Pulmonary artery endothelial cell (primary cell): Measurements from ENCODE around the gene ABCD3. TPM values are rescaled to one million over a fixed set of nuclear protein-coding genes. Genes with fewer than 3 reads are reported as not detected.
"Not testable (repeated sequence)": the region's sequence is repeated elsewhere in the genome, so short reads cannot be mapped to it uniquely, and the experiment has no call there.

Source experiments
- DNase-seq: peaks from one replicate; pipeline ENCODE4 v3.0.0-alpha.2; 2011; ENCODE audit warnings: low read depth, low spot score
- total RNA-seq: library from RNA; depleted of rRNA; stranded (reverse); fragments of >200 nt; gene quantifications from 2 replicates; pipeline ENCODE4 v1.2.3, GENCODE V29; 2014

The ABCD3 gene
- total RNA-seq, 1 donor from 2014 or later: 30.5 TPM

GRCh38 chr1:94544706-94545490 is 126.7 kb downstream of the ABCD3 start:
- peak; percentile 45 for DNase-seq

GRCh38 chr1:94549706-94550105 is 131.5 kb downstream of the ABCD3 start:
- no peak for DNase-seq

DNA sequence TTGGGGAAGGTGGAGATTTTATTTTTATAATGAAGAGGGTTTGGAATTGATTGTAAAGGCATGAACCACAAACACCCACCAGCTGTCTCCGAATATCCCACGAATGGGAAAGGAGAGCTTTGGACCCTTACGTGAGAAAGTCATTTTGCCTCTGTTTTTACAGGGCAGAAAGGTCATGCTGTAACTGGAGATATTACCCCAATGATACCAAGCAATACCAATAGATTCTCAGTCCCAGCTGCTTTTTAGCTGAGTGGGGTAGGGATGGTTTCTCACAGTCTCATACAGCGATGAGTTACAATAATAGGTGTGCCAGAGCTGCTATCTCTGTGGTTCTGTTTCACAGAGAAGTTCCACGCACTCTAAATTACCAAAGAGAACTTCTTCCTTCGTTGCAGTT is 132.2 kb downstream of the ABCD3 start:
- DNase-seq: no peak

DNA sequence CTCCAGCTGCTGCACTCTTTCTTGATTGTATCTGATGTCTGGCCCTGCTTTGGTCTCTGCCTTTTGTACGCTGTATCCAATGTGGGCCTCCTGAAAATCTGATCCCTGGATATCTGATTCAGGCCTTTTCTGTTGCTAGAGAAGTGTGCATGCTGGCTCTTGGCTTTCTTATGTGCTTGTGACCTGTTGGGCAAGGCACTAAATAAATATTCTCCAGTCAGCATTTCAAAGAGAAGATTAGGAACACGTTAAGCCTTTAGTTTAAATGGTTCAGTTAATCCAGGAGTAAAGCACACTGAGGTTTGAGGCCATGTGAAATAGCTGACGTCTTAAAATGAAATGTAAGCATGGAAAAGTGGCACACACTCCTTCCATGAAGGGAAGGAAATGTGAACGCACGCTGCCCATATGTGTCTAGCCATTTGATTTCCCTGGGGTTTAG is 132.6 kb downstream of the ABCD3 start:
- no peak for DNase-seq

- DNase-seq: no peak
Observed at GRCh38 chr1:94551449-94551848, 133.3 kb downstream of the ABCD3 start.

DNA sequence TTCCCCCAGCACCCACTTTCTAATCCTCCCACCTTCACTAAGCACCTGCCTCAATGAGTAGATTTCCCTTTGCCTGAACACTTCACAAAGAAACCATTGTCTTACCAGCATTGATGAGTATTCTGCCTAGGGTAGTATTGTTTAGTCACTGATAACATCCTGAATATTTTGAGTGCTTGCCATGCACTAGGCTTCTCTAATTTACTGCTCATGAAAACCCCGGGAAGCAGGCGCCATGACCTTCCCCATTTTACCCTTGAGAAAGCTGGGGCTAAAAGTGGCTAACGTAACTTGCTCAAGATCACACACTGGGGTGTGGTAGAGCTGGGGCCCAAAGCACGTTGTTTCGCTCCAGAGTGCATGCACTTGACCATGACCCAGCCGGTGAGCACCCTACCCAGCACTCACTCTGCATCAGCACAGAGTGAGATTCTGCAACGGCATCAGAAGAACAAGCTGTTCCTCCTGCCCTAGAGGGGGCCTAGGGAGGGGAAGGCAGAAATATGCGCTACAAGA is 133.9 kb downstream of the ABCD3 start:
- DNase-seq: no peak

DNA sequence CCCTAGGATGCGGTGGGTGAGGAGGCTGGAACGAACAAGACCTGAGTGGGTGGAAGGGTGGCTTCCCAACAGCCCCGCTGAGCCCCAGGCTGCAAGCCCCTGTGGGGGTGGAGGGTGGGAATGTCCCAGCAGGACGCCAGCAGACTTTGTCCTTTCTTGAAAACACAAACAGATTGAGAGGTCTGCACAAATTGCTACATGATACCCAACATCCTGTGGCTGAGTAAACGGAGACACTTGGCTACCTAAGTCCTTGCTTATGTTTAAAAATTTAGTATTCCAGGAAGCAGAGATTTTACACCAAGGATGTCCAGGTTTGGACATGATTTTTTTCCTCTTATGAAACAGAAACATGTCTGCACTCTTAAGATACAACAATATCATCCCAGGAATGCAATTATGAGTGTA is 135.1 kb downstream of the ABCD3 start:
- DNase-seq: no peak

- no peak for DNase-seq
Observed at GRCh38 chr1:94553931-94554330, 135.7 kb downstream of the ABCD3 start.

DNA sequence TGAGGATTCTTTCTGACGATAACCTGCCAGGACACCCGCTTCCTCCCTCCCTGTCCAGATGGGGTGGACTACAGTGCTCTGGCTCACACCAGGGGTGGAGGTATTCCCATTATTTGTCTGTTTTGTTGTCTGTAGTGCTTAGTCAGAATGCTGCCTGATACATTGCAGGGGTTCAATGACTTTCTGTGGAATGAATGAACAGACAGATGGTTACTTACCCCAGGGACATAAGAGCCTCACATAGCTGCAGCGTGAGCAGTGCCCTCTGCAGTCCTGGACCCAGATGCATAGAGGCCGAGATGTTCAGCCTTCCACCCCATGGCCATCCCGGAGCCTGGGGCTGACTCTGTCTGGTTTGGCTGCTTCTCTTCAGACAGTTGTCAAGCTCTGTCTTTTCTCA is 136.4 kb downstream of the ABCD3 start:
- DNase-seq: no peak

GRCh38 chr1:94555091-94555490 is 136.9 kb downstream of the ABCD3 start:
- no peak for DNase-seq

GRCh38 chr1:94559921-94560320 is 141.7 kb downstream of the ABCD3 start:
- no peak for DNase-seq

GRCh38 chr1:94560333-94560732 is 142.1 kb downstream of the ABCD3 start:
- no peak for DNase-seq

DNA sequence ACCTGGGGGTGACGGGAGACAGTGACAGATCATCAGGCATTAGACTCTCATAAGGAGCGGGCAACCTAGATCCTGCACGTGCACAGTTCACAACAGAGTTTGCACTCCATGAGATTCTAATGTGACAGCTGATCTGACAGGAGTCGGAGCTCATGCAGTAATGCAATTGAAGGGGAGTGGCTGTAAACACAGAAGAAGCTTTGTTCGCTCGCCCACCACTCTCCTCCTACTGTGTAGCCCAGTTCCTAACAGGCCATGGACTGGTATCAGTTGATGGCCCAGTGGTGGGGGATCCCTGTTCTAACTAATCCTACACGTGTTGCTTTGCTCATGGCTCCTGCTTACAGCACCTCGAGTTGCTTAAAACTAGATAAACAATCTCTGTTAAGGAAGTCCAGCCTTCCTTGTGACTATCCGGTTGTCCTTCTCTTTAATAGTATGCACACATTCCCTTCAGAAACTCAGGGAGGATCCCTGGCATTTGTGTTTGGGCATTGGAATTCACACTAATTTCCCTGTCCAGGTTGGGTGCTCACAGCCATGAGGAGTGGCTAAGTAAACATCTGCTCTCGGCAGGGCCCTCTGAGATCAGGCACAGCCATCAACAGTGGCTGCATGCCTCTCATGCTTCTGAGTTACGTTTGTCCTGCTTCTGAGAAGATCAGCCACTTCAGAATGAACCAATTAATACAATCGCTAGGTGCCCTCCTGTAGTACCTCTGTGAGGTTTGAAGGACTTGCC is 144.5 kb downstream of the ABCD3 start:
- no peak for DNase-seq

GRCh38 chr1:94565901-94566300 is 147.7 kb downstream of the ABCD3 start:
- no peak for DNase-seq

DNA sequence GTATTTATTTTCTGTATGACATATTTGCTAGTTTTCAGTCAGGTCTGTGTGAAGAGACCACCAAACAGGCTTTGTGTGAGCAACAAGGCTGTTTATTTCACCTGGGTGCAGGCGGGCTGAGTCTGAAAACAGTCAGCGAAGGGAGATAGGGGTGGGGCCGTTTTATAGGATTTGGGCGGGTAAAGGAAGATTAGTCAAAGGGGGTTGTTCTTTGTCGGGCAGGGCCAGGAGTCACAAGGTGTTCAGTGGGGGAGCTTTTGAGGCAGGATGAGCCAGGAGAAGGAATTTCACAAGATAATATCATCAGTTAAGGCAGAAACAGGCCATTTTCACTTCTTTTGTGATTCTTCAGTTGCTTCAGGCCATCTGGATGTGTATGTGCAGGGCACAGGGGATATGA is 148.2 kb downstream of the ABCD3 start:
- DNase-seq: not testable (repeated sequence)

DNA sequence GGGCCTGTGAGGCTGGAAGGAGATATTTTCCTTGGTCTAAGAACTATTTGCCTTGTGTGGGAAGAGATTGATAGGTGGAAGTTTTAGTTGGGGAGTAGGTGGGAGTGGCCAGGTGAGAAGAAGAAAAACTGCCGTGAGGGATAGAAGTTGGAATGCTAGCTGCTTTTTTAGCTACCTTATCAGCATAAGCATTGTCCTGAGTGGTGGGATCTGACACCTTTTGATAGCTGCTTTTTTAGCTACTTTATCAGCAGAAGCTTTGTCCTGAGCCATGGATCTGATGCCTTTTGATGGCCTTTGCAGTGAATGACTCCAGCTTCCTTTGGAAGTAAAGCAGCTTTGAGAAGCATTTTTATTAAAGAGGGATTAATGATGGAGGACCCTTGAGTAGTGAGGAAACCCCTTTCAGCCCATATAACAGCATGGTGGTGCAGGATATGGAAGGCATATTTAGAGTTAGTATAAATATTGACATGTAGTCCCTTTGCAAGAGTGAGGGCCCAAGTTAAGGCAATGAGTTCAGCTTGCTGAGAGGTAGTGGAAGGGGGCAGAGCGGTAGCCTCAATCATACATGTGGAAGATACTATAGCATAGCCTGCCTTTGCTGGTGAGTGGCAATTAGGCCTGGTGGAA is 149.9 kb downstream of the ABCD3 start:
- DNase-seq: not testable (repeated sequence)

Other genes starting within 250 kb of the ABCD3 start
- 159 and 190 TPM in 2 replicates for gene ARHGAP29, start 180.8 kb upstream of the ABCD3 start, total RNA-seq
- 2.0 and 2.1 TPM in 2 replicates for gene F3, start 123.4 kb downstream of the ABCD3 start, total RNA-seq